Smooth muscle cell of the brain vasculature (primary cell): Measurements from ENCODE around the gene IL1RAPL2.
A peak's percentile ranks its signal among the peaks of the same experiment; 100 is the strongest.
"Not testable (repeated sequence)": the region's sequence is repeated elsewhere in the genome, so short reads cannot be mapped to it uniquely, and the experiment has no call there.

Experiments
- DNase-seq: peaks from one replicate; pipeline ENCODE4 v3.0.0-alpha.2; 2012; ENCODE audit warnings: low read depth, low spot score

The IL1RAPL2 gene

GRCh38 chrX:105167233-105167632, 601.2 kb downstream of the IL1RAPL2 start:
- DNase-seq = no peak

DNA sequence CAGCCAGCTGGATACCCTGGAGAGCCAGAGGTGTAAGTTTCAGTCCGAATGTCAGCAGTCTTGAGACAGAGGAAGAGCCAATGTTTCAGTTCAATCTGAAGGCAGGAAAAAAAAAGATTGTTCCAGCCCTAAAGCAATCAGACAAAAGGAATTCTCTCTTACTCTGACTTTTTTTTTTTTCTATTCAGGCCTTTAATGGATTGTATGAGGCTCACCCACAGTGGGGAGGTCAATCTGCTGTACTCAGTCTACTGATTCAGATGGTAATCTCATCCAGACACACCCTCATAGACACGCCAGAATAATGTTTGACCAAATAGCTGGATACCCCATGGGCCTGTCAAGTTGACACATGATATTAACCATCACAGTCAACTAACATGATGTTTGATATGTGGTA, 602.6 kb downstream of the IL1RAPL2 start:
- DNase-seq = no peak

GRCh38 chrX:105173071-105173470, 607.1 kb downstream of the IL1RAPL2 start:
- no peak for DNase-seq

DNA sequence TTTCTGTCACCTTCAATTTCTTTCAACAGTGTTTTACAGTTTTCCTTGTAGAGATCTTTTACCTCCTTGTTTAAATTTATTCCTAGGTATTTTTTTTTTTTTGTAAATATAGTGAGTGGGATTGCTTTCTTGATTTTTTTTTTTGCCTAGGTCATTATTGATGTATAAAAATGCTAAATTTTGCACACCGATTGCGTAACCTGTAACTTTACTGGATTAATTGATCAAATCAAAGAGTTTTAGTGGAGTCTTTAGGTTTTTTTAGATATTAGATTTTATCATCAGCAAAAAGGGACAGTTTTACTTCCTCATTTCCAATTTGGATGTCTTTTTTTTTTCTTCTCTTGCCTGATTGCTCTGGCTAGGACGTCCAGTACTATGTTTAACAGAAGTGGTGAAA, 613.6 kb downstream of the IL1RAPL2 start:
- DNase-seq = no peak

GRCh38 chrX:105189093-105189492, 623.1 kb downstream of the IL1RAPL2 start:
- no peak for DNase-seq

- DNase-seq = peak; percentile 9
Measured at GRCh38 chrX:105190252-105190853, 624.4 kb downstream of the IL1RAPL2 start.

DNA sequence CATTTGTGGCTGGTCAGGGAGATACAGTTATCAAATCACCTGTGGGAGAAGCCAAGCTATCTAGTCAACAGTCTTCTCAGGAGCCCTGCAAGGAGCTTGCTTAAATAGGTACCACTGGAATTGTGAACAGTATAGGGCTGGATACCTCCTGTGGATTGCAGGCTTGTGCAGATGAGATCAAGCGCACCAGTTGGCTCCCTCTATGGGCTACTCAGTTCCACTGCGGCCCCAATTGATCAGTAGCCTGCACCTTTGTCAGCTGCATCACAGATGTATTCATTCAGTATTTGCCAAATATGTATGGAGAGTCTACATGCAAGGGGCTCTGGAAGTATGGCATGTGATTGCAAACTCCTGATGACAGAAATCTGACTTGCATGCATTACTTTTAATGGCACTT, 625.9 kb downstream of the IL1RAPL2 start:
- DNase-seq = no peak

GRCh38 chrX:105209406-105209805, 643.4 kb downstream of the IL1RAPL2 start:
- no peak for DNase-seq

DNA sequence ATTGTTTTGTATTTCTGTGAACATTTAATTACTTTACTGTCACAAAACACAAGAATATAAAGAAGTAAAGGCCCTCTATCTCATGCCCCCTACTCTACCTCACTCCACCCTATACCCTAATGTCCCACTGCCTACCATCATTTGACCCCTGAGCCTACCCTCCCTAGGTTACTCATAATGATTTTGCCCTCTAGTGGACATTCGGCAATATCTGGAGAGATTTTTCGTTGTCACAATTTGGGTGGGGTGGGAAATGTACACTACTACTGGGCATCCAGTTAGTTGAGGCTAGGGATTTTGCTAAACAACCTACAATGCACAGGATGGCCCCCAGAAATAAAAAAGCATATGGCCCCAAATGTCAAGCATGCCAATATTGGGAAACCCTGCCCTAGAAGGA, 644.3 kb downstream of the IL1RAPL2 start:
- no peak for DNase-seq

DNA sequence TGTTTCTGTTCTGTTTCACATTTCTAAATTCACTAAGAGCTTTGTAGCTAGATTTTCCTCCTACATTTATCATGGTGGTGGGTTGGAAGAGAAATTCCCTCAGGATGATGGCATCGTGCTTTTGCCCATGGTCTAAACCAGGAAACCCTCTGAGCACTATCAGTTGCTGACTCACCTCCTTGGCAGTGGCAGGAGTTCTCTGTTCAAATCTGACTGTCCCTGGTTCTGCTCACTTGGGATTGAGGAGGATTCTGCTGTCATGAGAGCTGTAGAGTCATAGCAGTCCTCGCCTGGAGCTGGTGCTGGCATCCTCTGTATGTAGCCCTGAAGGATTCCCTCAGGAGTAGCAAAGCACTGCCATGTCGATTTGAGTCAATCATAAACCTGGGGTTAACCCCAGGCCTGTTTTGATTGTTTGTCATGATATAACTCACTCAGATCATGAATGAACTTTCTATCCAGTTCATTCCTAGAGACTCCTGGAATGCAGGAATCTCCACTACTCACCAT, 645.1 kb downstream of the IL1RAPL2 start:
- no peak for DNase-seq

DNA sequence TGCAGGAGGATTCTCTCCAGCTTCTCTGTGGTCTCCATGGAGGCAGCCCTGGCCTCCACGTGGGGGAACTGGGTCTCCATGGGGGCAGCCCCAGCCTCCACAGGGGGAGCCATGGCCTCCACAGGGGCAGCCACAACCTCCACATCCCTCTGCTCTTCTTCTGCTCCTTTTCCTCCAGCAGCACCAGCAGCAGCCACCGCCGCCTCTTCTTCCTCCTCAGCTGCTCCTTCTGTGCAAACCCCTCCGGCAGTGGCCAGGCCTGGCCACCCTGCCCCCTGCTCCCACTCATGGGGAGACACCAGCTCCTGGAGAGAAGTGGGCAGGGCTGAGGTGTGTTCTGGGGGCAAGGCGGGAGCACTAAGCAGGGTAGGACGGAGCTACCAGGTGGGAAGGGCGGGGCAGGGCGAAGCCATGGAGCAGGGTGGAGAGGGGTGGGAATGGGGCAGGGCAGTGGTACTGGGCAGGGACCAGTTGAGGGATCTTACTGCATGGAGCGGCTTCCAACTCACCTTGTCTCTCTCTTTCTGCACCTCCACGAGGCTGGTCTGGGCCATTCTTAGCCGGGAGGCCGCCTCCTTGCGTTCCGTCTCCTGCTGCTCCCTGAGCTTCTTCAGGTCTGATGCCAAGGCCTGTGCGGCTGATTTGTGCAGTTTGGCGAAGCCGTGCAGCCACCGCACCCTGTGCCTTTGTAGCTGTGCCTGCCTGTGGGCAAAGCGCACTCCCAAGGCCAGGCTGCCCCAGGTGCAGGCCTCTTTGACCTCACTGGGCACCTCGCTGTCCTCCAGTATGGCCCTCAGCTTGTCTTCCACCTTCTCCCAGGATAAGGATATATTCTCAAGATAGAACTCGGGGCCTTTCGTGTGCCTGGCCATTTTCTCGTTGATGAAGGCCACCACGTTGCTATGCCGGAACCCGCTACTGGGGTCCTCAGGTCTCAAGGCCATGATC, 653.7 kb downstream of the IL1RAPL2 start:
- DNase-seq = no peak

- no peak for DNase-seq
Measured at GRCh38 chrX:105220636-105221035, 654.6 kb downstream of the IL1RAPL2 start, which contains the start of gene TEX13A. Gene TEX13A, minus strand, starts transcription at chrX:105220694. Its CDS starts 297 bp downstream, at chrX:105220397.

GRCh38 chrX:105221374-105221773, 655.4 kb downstream of the IL1RAPL2 start:
- no peak for DNase-seq

DNA sequence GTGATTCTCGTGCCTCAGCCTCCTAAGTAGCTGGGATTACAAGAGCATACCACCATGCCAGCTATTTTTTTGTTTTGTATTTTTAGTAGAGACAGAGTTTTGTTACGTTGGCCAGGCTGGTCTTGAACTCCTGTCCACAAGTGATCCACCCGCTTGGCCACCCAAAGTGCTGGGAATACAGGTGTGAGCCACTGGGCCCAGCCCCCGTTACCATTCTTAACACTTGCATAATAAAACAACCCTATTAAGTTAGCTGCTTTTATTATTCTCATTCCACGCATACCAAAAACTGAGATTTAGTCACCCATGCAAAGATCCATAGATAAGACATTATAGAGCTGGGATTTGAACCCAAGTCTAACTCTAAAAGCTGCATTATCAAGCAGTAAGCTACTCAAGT, 660.5 kb downstream of the IL1RAPL2 start:
- DNase-seq = no peak

- no peak for DNase-seq
Measured at GRCh38 chrX:105228602-105229001, 662.6 kb downstream of the IL1RAPL2 start.

DNA sequence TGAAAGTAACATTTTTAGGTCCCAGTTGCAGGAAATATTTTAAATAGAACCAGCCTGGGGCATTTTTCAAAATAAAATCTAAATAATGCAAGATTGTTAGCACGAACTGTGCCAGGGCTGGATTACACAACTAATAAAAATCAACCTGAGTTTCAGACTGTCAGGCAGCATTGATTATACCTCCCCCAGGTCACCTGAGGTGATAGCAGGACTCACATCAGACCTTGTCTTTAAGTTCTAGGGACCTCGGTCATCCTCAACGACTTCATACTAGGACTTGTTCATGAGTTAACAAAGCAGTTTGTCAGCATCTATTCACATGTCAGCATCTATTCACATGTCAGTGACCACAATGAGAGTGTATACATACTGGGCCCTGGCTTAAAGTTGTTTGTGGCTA, 663.1 kb downstream of the IL1RAPL2 start:
- DNase-seq = no peak

- DNase-seq = not testable (repeated sequence)
Measured at GRCh38 chrX:105237407-105237806, 671.4 kb downstream of the IL1RAPL2 start.

- no peak for DNase-seq
Measured at GRCh38 chrX:105241056-105241455, 675.1 kb downstream of the IL1RAPL2 start.

DNA sequence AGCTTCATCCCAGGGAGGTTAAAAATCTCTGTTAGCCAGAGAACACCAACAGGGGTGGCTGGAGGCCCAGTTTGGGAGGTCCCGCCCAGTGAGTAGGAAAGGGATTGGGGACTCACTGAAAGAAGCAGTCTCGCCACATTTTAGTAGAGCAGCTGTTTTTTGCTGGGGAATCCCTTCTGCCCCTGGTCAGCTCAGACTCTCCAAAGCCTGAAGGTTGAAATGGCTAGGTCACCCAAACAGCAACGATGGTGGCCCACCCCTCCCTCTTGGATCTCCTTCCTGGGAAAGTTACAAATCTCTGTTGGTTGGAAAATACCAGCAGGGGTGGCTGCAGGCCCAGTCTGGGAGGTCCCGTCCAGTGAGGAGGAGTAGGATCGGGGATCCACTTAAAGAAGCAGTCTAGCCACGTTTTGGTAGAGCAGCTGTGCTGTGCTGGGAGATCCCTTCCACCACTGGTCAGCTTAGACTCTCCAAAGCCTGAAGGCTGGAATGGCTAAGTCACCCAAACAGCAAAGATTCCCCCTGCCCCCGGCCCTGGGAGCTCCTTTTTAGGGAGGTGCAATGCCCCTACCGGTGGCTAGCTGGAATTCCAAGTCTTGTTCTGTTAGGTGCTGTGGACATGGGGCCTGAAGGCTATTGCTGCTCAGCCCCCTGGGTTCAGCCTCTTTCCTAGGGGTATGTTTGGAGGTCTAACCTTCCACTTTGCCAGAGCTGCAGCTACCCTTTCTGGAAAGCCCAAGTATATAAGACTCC, 694.5 kb downstream of the IL1RAPL2 start:
- DNase-seq = no peak

- no peak for DNase-seq
Measured at GRCh38 chrX:105263171-105263570, 697.2 kb downstream of the IL1RAPL2 start.

DNA sequence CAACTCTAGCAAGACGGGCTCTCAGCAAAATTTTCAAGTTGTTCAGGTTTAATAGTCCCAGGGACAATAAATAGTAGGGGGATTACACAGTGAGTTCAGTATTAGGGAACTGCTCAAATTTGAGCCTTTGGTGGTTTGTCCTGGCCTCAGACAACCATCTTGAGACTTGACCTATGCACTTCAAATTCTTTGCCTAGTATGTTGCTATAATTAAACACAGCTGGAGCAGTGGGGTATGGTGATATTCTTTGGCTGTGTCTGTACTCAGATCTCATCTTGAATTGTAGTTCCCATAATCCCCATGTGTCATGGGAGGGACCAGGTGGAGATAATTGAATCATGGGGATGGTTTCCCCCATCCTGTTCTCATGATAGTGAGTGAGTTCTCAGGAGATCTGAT, 697.8 kb downstream of the IL1RAPL2 start:
- no peak for DNase-seq

DNA sequence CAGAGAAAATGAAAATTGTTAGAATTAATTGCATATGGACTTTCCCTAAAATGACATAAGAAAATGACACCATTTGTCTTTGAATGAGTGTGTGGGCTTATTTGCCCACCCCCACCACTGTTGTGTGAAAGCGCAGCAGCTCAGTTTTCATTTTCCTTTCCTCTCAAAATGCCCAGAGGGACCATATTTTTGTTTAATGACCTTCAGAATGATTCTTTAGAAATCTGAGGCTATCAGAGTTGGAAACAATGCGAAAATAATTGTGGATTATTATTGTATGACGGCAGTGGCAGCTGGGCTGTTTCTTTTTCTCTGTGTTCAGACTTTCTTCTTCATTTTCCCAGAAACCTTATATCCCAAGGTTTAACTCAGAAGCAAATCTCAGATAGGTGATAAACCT, 699.1 kb downstream of the IL1RAPL2 start:
- DNase-seq = no peak
